ENCODE data around the gene SOAT1. TPM values are rescaled to one million over a fixed set of nuclear protein-coding genes. Genes with fewer than 3 reads are reported as not detected.
"Not testable (repeated sequence)": the region's sequence is repeated elsewhere in the genome, so short reads cannot be mapped to it uniquely, and the experiment has no call there.

Gene SOAT1
- total and polyA plus RNA-seq, 8 donors: 2.9 to 179 (median 6.6) TPM

DNA sequence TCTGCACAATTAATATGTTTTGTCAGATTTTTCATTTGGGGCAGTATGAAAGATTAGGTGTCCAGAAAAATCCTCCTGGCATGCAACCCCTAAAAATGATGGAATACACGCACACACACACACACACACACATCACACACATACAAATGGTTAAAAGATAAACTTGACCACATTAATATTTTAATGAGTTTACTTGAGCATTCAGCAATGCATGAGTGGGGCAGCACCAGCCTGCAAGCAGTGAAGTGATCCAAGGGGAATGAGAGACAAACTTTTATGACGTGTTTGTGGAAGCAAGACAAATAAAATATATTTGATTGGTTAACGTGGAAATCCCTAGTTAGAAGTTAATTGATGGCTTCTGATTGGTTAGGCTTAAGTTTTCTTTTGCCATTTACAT is 29.1 kb upstream of the SOAT1 start:
- DNase-seq: no peak
- 30 to 41% (median 40%) methylated on average over 3 of the region's 3 CpGs for WGBS, 5 donors
- TF ChIP-seq, protein P1, sequence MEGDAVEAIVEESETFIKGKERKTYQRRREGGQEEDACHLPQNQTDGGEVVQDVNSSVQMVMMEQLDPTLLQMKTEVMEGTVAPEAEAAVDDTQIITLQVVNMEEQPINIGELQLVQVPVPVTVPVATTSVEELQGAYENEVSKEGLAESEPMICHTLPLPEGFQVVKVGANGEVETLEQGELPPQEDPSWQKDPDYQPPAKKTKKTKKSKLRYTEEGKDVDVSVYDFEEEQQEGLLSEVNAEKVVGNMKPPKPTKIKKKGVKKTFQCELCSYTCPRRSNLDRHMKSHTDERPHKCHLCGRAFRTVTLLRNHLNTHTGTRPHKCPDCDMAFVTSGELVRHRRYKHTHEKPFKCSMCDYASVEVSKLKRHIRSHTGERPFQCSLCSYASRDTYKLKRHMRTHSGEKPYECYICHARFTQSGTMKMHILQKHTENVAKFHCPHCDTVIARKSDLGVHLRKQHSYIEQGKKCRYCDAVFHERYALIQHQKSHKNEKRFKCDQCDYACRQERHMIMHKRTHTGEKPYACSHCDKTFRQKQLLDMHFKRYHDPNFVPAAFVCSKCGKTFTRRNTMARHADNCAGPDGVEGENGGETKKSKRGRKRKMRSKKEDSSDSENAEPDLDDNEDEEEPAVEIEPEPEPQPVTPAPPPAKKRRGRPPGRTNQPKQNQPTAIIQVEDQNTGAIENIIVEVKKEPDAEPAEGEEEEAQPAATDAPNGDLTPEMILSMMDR (IDR thresholded peaks at IDR 0.05): no peak
- TF ChIP-seq POLR2AphosphoS5 (IDR thresholded peaks at IDR 0.05) (no peak), EP300 (IDR thresholded peaks at IDR 0.05) (no peak), POLR2A (IDR thresholded peaks at IDR 0.05) (no peak)
- Histone ChIP-seq H3K4me1 (no peaks in the 10 kb centered on the region), H3K4me3 (no peak overlapping the region), H3K27ac (no peak overlapping the region), H3K9me3 (no peaks in the 10 kb centered on the region), H3K27me3 (no peaks in the 10 kb centered on the region), H3K36me3 (no peaks in the 10 kb centered on the region)
- intact Hi-C loops (cut with DNase I; ENCODE audit: low total_unique reads): no loop called here

DNA sequence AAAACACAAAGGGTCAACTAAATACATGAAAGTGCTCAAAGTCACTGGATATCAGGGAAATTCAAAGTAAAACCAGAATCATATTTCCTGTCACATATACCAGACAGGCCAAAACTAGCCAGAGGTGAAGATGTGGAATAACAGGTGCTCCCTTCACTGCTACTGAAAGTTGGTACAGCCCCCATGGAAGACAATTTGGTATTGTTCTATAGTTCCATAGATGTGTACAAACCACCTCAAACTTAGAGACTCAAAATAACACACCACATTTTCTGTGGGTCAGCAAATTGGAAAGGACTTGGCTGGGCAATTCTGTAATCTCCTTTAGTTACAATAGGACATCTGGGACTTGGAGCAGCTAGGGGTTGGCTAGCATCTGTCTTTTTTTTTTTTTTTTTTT is 24.5 kb upstream of the SOAT1 start:
- Histone ChIP-seq H3K27me3 (no peaks in the 10 kb centered on the region), H3K4me1 (no peaks in the 10 kb centered on the region), H3K4me3 (no peak overlapping the region), H3K27ac (no peak overlapping the region), H3K36me3 (no peaks in the 10 kb centered on the region), H3K9me3 (no peaks in the 10 kb centered on the region)
- TF ChIP-seq POLR2A (IDR thresholded peaks at IDR 0.05): no peak
- no peak for TF ChIP-seq POLR2AphosphoS5 (IDR thresholded peaks at IDR 0.05)
- TF ChIP-seq EP300 (IDR thresholded peaks at IDR 0.05): no peak
- TF ChIP-seq, protein P1 (IDR thresholded peaks at IDR 0.05): no peak
- DNase-seq: no peak
- intact Hi-C loops (cut with DNase I; ENCODE audit: low total_unique reads): no loop called here

DNA sequence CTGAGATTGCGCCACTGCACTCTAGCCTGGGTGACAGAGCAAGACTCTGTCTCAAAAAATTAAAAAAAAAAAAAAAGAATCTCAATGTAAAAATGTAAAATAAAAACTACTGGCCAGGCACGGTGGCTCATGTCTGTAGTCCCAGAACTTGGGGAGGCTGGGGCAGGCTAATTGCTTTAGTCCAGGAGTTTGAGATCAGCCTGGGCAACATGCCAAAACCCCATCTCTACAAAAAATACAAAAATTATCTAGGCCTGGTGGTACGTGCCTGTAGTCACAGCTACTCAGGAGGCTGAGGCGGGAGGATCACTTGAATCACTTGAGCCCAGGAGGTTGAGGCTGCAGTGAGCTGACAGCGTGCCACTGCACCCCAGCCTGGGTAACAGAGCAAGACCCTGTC is 19.2 kb upstream of the SOAT1 start:
- H3K27me3 ChIP-seq; H3K9me3 ChIP-seq; H3K27ac ChIP-seq; H3K4me1 ChIP-seq; intact Hi-C loops (cut with DNase I; ENCODE audit: low total_unique reads); H3K36me3 ChIP-seq; H3K4me3 ChIP-seq; DNase-seq: not testable (repeated sequence)
- WGBS, 5 donors: 87 to 93% (median 89%) methylated on average over 5 of the region's 5 CpGs

DNA sequence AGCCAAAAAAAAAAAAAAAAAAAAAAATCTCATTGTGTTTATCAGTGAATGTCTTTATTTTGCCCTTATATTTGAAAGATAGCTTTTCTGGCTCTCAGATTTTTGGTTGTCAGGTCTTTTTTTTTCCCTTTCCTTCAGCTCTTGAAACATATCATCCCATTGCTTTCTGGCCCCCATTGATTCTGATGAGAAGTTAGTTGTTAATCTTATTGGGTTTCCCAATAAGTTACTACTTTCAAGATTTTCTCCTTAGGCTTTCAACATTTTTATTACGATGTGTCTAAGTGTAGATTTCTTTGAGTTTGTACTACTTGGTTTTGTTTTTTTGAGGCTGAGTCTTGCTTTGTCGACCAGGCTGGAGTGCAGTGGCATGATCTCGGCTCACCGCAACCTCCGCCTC is 14.7 kb upstream of the SOAT1 start:
- no peak for DNase-seq
- intact Hi-C loops (cut with DNase I; ENCODE audit: low total_unique reads): no loop called here
- Histone ChIP-seq H3K27me3 (no peaks in the 10 kb centered on the region), H3K27ac (no peak overlapping the region), H3K36me3 (no peaks in the 10 kb centered on the region), H3K4me1 (no peaks in the 10 kb centered on the region), H3K4me3 (no peak overlapping the region), H3K9me3 (peaks cover 0 to 11% (median 3%) of the 10 kb centered on the region in 4 donors)
- TF ChIP-seq POLR2AphosphoS5 (IDR thresholded peaks at IDR 0.05) (no peak), EP300 (IDR thresholded peaks at IDR 0.05) (no peak), POLR2A (IDR thresholded peaks at IDR 0.05) (no peak)
- TF ChIP-seq, protein P1 (IDR thresholded peaks at IDR 0.05): no peak
- WGBS, 5 donors: 94 to 99% (median 98%) methylated on average over 5 of the region's 5 CpGs

DNA sequence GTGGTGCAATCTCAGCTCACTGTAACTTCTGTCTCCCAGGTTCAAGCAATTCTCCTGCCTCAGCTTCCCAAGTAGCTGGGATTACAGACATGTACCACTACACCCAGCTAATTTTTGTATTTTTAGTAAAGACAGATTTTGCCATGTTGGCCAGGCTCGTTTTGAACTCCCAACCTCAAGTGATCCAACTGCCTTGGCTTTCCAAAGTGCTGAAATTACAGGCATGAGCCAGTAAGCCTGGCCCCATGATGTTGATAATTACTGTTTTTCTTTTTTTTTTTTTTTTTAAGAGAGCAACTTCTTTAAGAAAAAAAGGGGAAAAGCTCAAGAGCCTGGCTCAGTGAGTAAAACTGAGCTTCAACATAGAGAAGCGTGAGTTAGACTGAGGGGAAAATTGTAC is 9.6 kb upstream of the SOAT1 start:
- Histone ChIP-seq H3K9me3 (peaks cover 0 to 8% (median 2%) of the 10 kb centered on the region in 4 donors), H3K4me3 (no peak overlapping the region), H3K27me3 (no peaks in the 10 kb centered on the region), H3K4me1 (peaks cover 5 to 20% (median 9%) of the 10 kb centered on the region in 4 donors), H3K36me3 (no peaks in the 10 kb centered on the region), H3K27ac (no peak overlapping the region)
- intact Hi-C loops (cut with DNase I; ENCODE audit: low total_unique reads): no loop called here
- TF ChIP-seq, protein P1 (IDR thresholded peaks at IDR 0.05): no peak
- TF ChIP-seq POLR2A (IDR thresholded peaks at IDR 0.05): no peak
- no peak for TF ChIP-seq EP300 (IDR thresholded peaks at IDR 0.05)
- TF ChIP-seq POLR2AphosphoS5 (IDR thresholded peaks at IDR 0.05): no peak
- DNase-seq: no peak
- WGBS, 5 donors: 78 to 86% (median 85%) methylated on average over 2 of the region's 2 CpGs

All from stomach (tissue), 9 donors.